ENCODE measurements around the gene CD300C.
"Not testable (repeated sequence)": the region's sequence is repeated elsewhere in the genome, so short reads cannot be mapped to it uniquely, and the experiment has no call there.

CD300C gene

GRCh38 chr17:74545843-74546230 lies at the start of gene CD300C:
Gene CD300C, minus strand, starts transcription at chr17:74546115. Its CDS starts 333 bp downstream, at chr17:74545782.
- peak in 1 of 2 donors; percentile 17 for DNase-seq

- no peak for DNase-seq
These were observed 49.3 kb upstream of the CD300C start for GRCh38 chr17:74595037-74595750.

GRCh38 chr17:74592087-74592990 lies 46.4 kb upstream of the CD300C start, which contains the start of gene CD300LD:
Gene CD300LD, minus strand, starts transcription at chr17:74592283. Its CDS starts 81 bp downstream, at chr17:74592202.
- DNase-seq, result no peak

GRCh38 chr17:74591503-74591902 lies 45.6 kb upstream of the CD300C start:
- no peak for DNase-seq

- DNase-seq, result no peak
These were observed 39.8 kb upstream of the CD300C start for GRCh38 chr17:74585711-74586110.

- no peak for DNase-seq
These were observed 38.6 kb upstream of the CD300C start for GRCh38 chr17:74584292-74585060.

- no peak for DNase-seq
These were observed 36.7 kb upstream of the CD300C start for GRCh38 chr17:74582633-74583032.

GRCh38 chr17:74579900-74580299 lies 34.0 kb upstream of the CD300C start:
- DNase-seq, result no peak

GRCh38 chr17:74578979-74579378 lies 33.1 kb upstream of the CD300C start:
- no peak for DNase-seq

- no peak for DNase-seq
These were observed 28.7 kb upstream of the CD300C start for GRCh38 chr17:74574489-74575142.

GRCh38 chr17:74573635-74574034 lies 27.7 kb upstream of the CD300C start:
- not testable (repeated sequence) for DNase-seq

- DNase-seq, result no peak
These were observed 27.3 kb upstream of the CD300C start for GRCh38 chr17:74573169-74573568.

- no peak for DNase-seq
These were observed 25.8 kb upstream of the CD300C start for GRCh38 chr17:74571621-74572270.

GRCh38 chr17:74569020-74570003 lies 23.4 kb upstream of the CD300C start:
- no peak for DNase-seq

- DNase-seq, result no peak
These were observed 22.4 kb upstream of the CD300C start for GRCh38 chr17:74568106-74568873.

- peak in 1 of 2 donors; percentile 35 for DNase-seq
These were observed 21.5 kb upstream of the CD300C start, which contains the start of gene CD300H for GRCh38 chr17:74567397-74567796. Gene CD300H, minus strand, starts transcription at chr17:74567509.

GRCh38 chr17:74566132-74566753 lies 20.3 kb upstream of the CD300C start:
- DNase-seq, result no peak

- no peak for DNase-seq
These were observed 19.2 kb upstream of the CD300C start for GRCh38 chr17:74565126-74565525.

- no peak for DNase-seq
These were observed 17.4 kb upstream of the CD300C start for GRCh38 chr17:74563358-74563757.
